Uterus (tissue), 4 donors: Measurements from ENCODE around the gene TIMM13. TPM values are rescaled to one million over a fixed set of nuclear protein-coding genes. Genes with fewer than 3 reads are reported as not detected.
A peak's percentile ranks its signal among the peaks of the same experiment; 100 is the strongest.
"Not testable (repeated sequence)": the region's sequence is repeated elsewhere in the genome, so short reads cannot be mapped to it uniquely, and the experiment has no call there.

Source experiments
- DNase-seq, 2 donors: peaks; one replicate each; pipeline ENCODE4 v3.0.0-alpha.2; 2019 to 2020
- H3K27ac ChIP-seq, 2 donors: fragments of 200-600 bp; sonication (generic); 1 replicate in 1 of 2; 2 replicates in 1 of 2; pipeline ENCODE4 v1.5.1; 2016 to 2018
- H3K27me3 ChIP-seq, 2 donors: fragments of 200-600 bp; sonication (generic); one replicate each; pipeline ENCODE4 v1.5.1; 2018 to 2019; ENCODE audit warnings: control low read depth in 1 of 2
- H3K36me3 ChIP-seq, 2 donors: fragments of 200-600 bp; sonication (generic); one replicate each; pipeline ENCODE4 v1.5.1; 2019; ENCODE audit warnings: control low read depth in 1 of 2
- H3K4me1 ChIP-seq, 2 donors: fragments of 200-600 bp; sonication (generic); one replicate each; pipeline ENCODE4 v1.5.1; 2018 to 2019; ENCODE audit warnings: control low read depth in 1 of 2
- H3K4me3 ChIP-seq, 2 donors: fragments of 200-600 bp; sonication (generic); 1 replicate in 1 of 2; 2 replicates in 1 of 2; pipeline ENCODE4 v1.5.1; 2018 to 2019; ENCODE audit warnings: mild to moderate bottlenecking in 1 of 2
- H3K9me3 ChIP-seq, 2 donors: fragments of 200-600 bp; sonication (generic); one replicate each; pipeline ENCODE4 v1.5.1; 2019; ENCODE audit warnings: control low read depth in 1 of 2
- POLR2A ChIP-seq, 2 donors: fragments of 450-650 bp; IDR thresholded peaks; one replicate each; pipeline ENCODE4 v1.6.1; 2016; ENCODE audit warnings: antibody characterized with exemption in 2 of 2, mild to moderate bottlenecking in 1 of 2, moderate library complexity in 1 of 2
- intact Hi-C: fragments of 100-400 bp; cut with DNase I; formaldehyde crosslinking; loops from one replicate; pipeline ENCODE4 v1.15.1; 2023; ENCODE audit warnings: low total_unique reads
- total RNA-seq, 4 donors: library from RNA; depleted of rRNA in 3 of 4; stranded (reverse); fragments of >200 nt in 3 of 4; gene quantifications; one replicate each; pipeline versions ENCODE4 v1.1.0 to v1.2.4, GENCODE V29; 2014 to 2023
- TF ChIP-seq, protein P1 (sequence below), 4 experiments: fragments of 200-600 bp in 2 of 4; fragments of 450-650 bp in 2 of 4; sonication (generic) in 2 of 4; IDR thresholded peaks; one replicate each; pipeline ENCODE4 v1.5.1; 2016 to 2019; ENCODE audit warnings: antibody characterized with exemption in 4 of 4, mild to moderate bottlenecking in 2 of 4, moderate library complexity in 1 of 4
- donor health status: DM: yes; HTN: yes; CAD: no.

The TIMM13 gene
- total RNA-seq, 4 donors from 2014 or later, result 6.5 to 53.8 (median 31.9) TPM

DNA sequence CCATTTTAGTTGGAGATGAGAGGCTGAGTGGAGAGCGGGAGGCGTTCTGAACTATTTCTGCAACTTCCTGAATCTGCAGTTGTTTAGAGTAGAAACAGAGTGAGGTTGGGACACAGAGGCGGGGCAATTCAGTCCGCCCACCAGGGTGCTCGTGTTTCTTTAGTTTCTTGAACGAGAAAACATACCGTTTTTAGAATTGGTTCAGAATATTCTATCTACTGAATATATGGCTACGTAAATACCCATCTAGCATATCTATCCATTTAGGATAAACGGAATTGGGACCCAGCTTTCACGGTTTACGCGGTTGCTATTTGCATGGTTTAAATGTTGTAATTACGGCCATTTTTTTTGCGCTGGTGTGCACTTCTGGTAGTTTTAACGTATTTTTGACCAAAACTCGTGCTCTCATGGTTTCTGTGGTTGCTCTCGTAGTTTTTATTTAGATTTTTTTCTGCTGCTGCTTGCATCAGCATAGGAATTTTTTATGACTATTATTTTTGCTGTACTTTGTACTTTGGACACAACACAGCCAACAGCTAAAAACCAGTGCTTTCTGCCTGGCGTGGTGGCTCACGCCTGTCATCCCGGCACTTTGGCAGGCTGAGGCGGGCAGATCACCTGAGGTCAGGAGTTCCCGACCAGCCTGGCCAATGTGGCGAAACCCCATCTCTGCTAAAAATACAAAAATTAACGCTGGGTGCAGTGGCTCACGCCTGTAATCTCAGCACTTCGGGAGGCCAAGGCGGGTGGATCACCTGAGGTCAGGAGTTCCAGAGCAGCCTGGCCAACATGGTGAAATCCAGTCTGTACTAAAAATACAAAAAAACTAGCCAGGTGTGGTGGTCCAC is 32.7 kb downstream of the TIMM13 start:
- no peak overlapping the region for H3K27ac ChIP-seq
- TF ChIP-seq, protein P1, sequence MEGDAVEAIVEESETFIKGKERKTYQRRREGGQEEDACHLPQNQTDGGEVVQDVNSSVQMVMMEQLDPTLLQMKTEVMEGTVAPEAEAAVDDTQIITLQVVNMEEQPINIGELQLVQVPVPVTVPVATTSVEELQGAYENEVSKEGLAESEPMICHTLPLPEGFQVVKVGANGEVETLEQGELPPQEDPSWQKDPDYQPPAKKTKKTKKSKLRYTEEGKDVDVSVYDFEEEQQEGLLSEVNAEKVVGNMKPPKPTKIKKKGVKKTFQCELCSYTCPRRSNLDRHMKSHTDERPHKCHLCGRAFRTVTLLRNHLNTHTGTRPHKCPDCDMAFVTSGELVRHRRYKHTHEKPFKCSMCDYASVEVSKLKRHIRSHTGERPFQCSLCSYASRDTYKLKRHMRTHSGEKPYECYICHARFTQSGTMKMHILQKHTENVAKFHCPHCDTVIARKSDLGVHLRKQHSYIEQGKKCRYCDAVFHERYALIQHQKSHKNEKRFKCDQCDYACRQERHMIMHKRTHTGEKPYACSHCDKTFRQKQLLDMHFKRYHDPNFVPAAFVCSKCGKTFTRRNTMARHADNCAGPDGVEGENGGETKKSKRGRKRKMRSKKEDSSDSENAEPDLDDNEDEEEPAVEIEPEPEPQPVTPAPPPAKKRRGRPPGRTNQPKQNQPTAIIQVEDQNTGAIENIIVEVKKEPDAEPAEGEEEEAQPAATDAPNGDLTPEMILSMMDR (IDR thresholded peaks at IDR 0.05), result no peak
- no peak for TF ChIP-seq POLR2A (IDR thresholded peaks at IDR 0.05)
- no peaks in the 10 kb centered on the region for H3K27me3 ChIP-seq
- no peaks in the 10 kb centered on the region for H3K36me3 ChIP-seq
- intact Hi-C loops, result no loop called here
- H3K9me3 ChIP-seq, result no peaks in the 10 kb centered on the region
- H3K4me1 ChIP-seq, result no peaks in the 10 kb centered on the region
- DNase-seq, result no peak
- no peak overlapping the region for H3K4me3 ChIP-seq

DNA sequence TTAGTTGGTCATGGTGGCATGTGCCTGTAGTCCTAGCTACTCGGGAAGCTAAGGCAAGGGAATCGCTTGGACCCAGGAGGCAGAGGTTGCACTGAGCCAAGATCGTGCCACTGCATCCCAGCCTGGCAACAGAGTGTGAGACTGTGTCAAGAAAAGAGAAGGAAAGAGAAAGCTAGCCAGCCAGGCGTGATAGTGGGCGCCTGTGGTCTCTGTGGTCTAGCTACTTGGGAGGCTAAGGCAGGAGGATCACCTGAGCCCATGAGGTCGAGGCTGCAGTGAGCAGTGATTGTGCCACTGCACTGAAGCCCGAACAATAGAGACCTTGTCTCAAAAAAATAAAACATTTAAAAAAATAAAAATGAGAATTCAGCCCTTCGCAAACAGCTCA is 33.3 kb downstream of the TIMM13 start:
- Histone ChIP-seq H3K9me3 (no peaks in the 10 kb centered on the region), H3K27me3 (no peaks in the 10 kb centered on the region), H3K4me1 (no peaks in the 10 kb centered on the region), H3K4me3 (no peak overlapping the region), H3K27ac (no peak overlapping the region), H3K36me3 (no peaks in the 10 kb centered on the region)
- no peak for TF ChIP-seq POLR2A (IDR thresholded peaks at IDR 0.05)
- TF ChIP-seq, protein P1 (IDR thresholded peaks at IDR 0.05), result no peak
- intact Hi-C loops, result no loop called here
- DNase-seq, result no peak

- H3K27ac ChIP-seq, intact Hi-C loops, H3K4me3 ChIP-seq, H3K27me3 ChIP-seq, H3K4me1 ChIP-seq, DNase-seq, H3K9me3 ChIP-seq, H3K36me3 ChIP-seq: not testable (repeated sequence)
Measured at GRCh38 chr19:2392899-2393298, 34.5 kb downstream of the TIMM13 start.

DNA sequence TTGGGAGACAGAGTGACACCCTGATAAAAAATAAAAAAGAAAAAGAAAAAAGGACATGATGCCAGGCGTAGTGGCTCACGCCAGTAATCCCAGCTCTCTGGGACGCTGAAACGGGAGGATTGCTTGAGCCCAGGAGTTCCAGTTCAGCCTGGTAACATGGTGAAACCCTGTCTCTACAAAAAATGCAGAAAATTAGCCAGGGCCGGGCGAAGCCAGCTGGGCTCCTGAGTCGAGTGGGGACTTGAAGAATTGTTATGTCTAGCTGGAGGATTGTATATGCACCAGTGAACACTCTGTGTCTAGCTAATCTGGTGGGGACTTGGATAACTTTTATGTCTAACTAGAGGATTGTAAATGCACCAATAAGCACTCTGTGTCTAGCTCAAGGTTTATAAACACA is 35.0 kb downstream of the TIMM13 start:
- Histone ChIP-seq H3K4me1 (no peaks in the 10 kb centered on the region), H3K36me3 (no peaks in the 10 kb centered on the region), H3K4me3 (no peak overlapping the region), H3K9me3 (no peaks in the 10 kb centered on the region), H3K27ac (no peak overlapping the region), H3K27me3 (no peaks in the 10 kb centered on the region)
- intact Hi-C loops, result no loop called here
- TF ChIP-seq, protein P1 (IDR thresholded peaks at IDR 0.05), result no peak
- no peak for TF ChIP-seq POLR2A (IDR thresholded peaks at IDR 0.05)
- DNase-seq, result no peak

GRCh38 chr19:2391118-2391725 is 36.2 kb downstream of the TIMM13 start:
- no peak overlapping the region for H3K27ac ChIP-seq
- H3K36me3 ChIP-seq, result no peaks in the 10 kb centered on the region
- peak in 1 of 2 donors; percentile 39 for DNase-seq
- no peak for TF ChIP-seq POLR2A (IDR thresholded peaks at IDR 0.05)
- TF ChIP-seq, protein P1 (IDR thresholded peaks at IDR 0.05), result peak; percentile 74 to 84 (median 78)
- no peaks in the 10 kb centered on the region for H3K27me3 ChIP-seq
- no peak overlapping the region for H3K4me3 ChIP-seq
- H3K4me1 ChIP-seq, result no peaks in the 10 kb centered on the region
- intact Hi-C loops, result no loop called here
- no peaks in the 10 kb centered on the region for H3K9me3 ChIP-seq
